Neural progenitor cell (in vitro differentiated cells): Measurements from ENCODE around the gene ARHGAP33. TPM values are rescaled to one million over a fixed set of nuclear protein-coding genes. Genes with fewer than 3 reads are reported as not detected.

ENCODE experiments used
- DNase-seq: peaks from one replicate; pipeline ENCODE4 v3.0.0-alpha.2; 2016; ENCODE audit warnings: low spot score
- H2AFZ ChIP-seq: fragments of 200-600 bp; sonication (generic); replicated peaks from 2 replicates; pipeline ENCODE4 v1.6.1; 2016; ENCODE audit warnings: antibody characterized with exemption
- H3F3A ChIP-seq: fragments of 200-600 bp; sonication (generic); 2 replicates; pipeline ENCODE4 v1.6.1; 2016; ENCODE audit warnings: antibody characterized with exemption, low read depth
- H3K27ac ChIP-seq: fragments of 200-600 bp; sonication (generic); 2 replicates; pipeline ENCODE4 v1.5.1; 2016; ENCODE audit warnings: mild to moderate bottlenecking
- H3K27me3 ChIP-seq: fragments of 200-600 bp; sonication (generic); 2 replicates; pipeline ENCODE4 v1.6.1; 2016; ENCODE audit warnings: mild to moderate bottlenecking, moderate library complexity
- H3K36me3 ChIP-seq: fragments of 200-600 bp; sonication (generic); 2 replicates; pipeline ENCODE4 v1.5.1; 2016
- H3K4me1 ChIP-seq: fragments of 200-600 bp; sonication (generic); 2 replicates; pipeline ENCODE4 v1.6.1; 2016; ENCODE audit warnings: mixed run types
- H3K4me2 ChIP-seq: fragments of 200-600 bp; sonication (generic); 2 replicates; pipeline ENCODE4 v1.6.1; 2016
- H3K4me3 ChIP-seq: fragments of 200-600 bp; sonication (generic); 2 replicates; pipeline ENCODE4 v1.5.1; 2016
- H3K79me2 ChIP-seq: fragments of 200-600 bp; sonication (generic); 2 replicates; pipeline ENCODE4 v1.6.1; 2016; ENCODE audit warnings: low read depth
- H3K9ac ChIP-seq: fragments of 200-600 bp; sonication (generic); 2 replicates; pipeline ENCODE4 v1.6.1; 2016
- H3K9me3 ChIP-seq: fragments of 200-600 bp; sonication (generic); 2 replicates; pipeline ENCODE4 v1.5.1; 2016; ENCODE audit warnings: low read depth
- H4K20me1 ChIP-seq: fragments of 200-600 bp; sonication (generic); 2 replicates; pipeline ENCODE4 v1.6.1; 2016; ENCODE audit warnings: low read depth
- H3K27ac Mint-ChIP-seq: 3 replicates; pipeline ENCODE4 v1.8.0; 2021; ENCODE audit warnings: mixed read lengths
- H3K27me3 Mint-ChIP-seq: 2 replicates; pipeline ENCODE4 v1.8.0; 2022; ENCODE audit warnings: low read depth, mild to moderate bottlenecking, inconsistent platforms, moderate library complexity, mixed read lengths; ENCODE audit not compliant: insufficient read depth
- H3K36me3 Mint-ChIP-seq: 3 replicates; pipeline ENCODE4 v1.8.0; 2021; ENCODE audit warnings: mixed read lengths
- H3K4me1 Mint-ChIP-seq: 3 replicates; pipeline ENCODE4 v1.8.0; 2021; ENCODE audit warnings: mixed read lengths
- H3K4me3 Mint-ChIP-seq: 3 replicates; pipeline ENCODE4 v1.8.0; 2021; ENCODE audit warnings: mild to moderate bottlenecking, moderate library complexity, mixed read lengths
- H3K9me3 Mint-ChIP-seq: 3 replicates; pipeline ENCODE4 v1.8.0; 2020; ENCODE audit warnings: mixed read lengths
- CTCF ChIP-seq: fragments of 200-600 bp; sonication (generic); IDR thresholded peaks from 2 replicates; pipeline ENCODE4 v1.5.1; 2017; ENCODE audit warnings: antibody characterized with exemption, mild to moderate bottlenecking
- EZH2 ChIP-seq: fragments of 200-600 bp; sonication (generic); IDR thresholded peaks from 2 replicates; pipeline ENCODE4 v1.6.1; 2017; ENCODE audit warnings: antibody characterized with exemption, mild to moderate bottlenecking, moderate library complexity
- EZH2phosphoT487 ChIP-seq: fragments of 200-600 bp; sonication (generic); IDR thresholded peaks from 2 replicates; pipeline ENCODE4 v1.6.1; 2017; ENCODE audit warnings: antibody characterized with exemption
- total RNA-seq: library from RNA; depleted of rRNA; stranded (reverse); fragments of >200 nt; gene quantifications from 2 replicates; pipeline ENCODE4 v1.2.3, GENCODE V29; 2015; ENCODE audit warnings: low replicate concordance

Gene ARHGAP33
- total RNA-seq, 1 donor from 2014 or later: 6.5 TPM

DNA sequence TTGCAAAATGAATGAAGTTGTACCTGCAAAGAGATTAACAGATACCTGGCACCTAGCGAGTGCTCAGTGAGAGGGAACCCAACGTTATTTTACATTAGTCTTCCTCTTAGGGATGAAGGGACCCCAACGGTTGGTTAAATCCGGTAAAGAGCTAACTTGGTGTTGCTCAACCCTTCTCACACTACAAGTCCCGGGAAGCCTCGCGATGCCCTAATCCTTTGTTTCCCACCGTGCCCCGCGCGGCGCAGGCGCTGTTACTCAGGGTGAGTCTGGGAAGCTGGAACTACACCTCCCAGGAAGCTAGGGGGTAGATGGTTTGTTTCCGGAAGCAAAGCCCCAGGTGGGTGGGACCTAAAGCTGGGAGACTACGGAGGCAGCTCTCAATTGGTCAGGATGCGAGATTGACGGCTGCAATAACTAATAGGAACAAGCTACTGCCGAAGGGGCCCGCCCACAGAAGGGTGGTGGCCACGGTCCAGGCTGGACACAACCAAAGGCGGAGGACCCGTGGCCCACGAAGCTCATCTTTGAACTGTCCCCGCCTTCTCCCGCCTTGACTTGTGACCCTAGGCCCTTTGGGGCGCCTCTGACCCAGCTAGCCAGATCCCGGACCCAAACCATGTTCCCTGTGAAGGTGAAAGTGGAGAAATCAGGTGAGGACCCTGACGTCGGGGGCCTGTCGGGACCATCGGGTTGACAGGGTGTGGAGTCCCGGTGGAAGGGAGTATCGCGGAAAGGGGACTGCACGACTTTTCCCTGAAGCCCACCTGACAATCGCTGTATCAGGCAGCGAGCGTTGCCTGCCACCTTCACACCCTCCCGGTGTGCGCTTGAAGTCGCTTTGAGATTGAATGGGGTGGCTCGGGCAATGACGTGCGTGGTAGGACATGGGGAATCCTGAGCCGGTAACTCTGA lies 27.0 kb upstream of the ARHGAP33 start, which contains the start of gene LIN37:
TSS of gene LIN37 (plus strand) at position 471 of the 915 bp plus-strand sequence. CDS start at position 620, 149 bp downstream.
- Histone ChIP-seq H3K27me3 (no peaks in the 10 kb centered on the region), H3F3A (peaks cover 14% of the 10 kb centered on the region), H3K27ac (no peak within 1 kb of the TSS), H4K20me1 (no peaks in the 10 kb centered on the region), H3K4me3 (peak within 1 kb of the TSS; percentile 76), H2AFZ (peak within 1 kb of the TSS; percentile 78), H3K4me2 (peak within 1 kb of the TSS; percentile 82), H3K9me3 (no peaks in the 10 kb centered on the region), H3K36me3 (no peaks in the 10 kb centered on the region), H3K9ac (peak within 1 kb of the TSS; percentile 21), H3K4me1 (no peaks in the 10 kb centered on the region), H3K79me2 (peaks cover 13% of the 10 kb centered on the region)
- peak; percentile 99 for DNase-seq
- no peaks in the 10 kb centered on the region for H3K9me3 Mint-ChIP-seq
- peaks cover 3% of the 10 kb centered on the region for H3K36me3 Mint-ChIP-seq
- peaks cover 34% of the 10 kb centered on the region for H3K4me1 Mint-ChIP-seq
- peak within 1 kb of the TSS; percentile 42 for H3K27ac Mint-ChIP-seq
- H3K4me3 Mint-ChIP-seq: peak within 1 kb of the TSS; percentile 96
- TF ChIP-seq EZH2: no peak
- no peak for TF ChIP-seq EZH2phosphoT487
- no peak for TF ChIP-seq CTCF
- H3K27me3 Mint-ChIP-seq: peaks cover 6% of the 10 kb centered on the region

DNA sequence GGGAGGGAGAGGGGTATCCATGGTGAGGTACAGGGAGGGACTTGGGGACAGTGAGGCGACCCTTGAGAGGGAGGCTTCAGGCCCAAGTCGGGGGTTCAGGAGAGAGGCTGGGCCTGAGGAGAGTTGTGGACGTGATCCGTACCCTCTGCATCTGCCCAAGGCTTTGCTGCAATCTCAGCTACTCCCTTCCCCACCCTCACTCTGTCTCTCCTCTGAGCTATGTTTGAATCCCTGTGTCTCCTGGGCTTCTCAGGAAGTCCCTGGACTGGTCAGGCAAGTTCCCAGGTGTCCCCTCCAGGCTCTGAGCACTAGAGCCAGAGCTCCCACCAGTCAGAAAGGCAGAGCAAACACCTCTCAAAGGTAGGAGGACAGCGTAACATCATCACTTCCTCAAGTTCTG lies 25.2 kb upstream of the ARHGAP33 start:
- no peak overlapping the region for H3K27ac Mint-ChIP-seq
- H3K27ac ChIP-seq: no peak overlapping the region
- H3K4me3 ChIP-seq: no peak overlapping the region
- no peaks in the 10 kb centered on the region for H3K36me3 ChIP-seq
- H3K36me3 Mint-ChIP-seq: peaks cover 5% of the 10 kb centered on the region
- H3K4me2 ChIP-seq: no peak overlapping the region
- H3K9ac ChIP-seq: no peak overlapping the region
- no peak overlapping the region for H2AFZ ChIP-seq
- H3K4me1 ChIP-seq: peaks cover under 1% of the 10 kb centered on the region
- H3K9me3 ChIP-seq: no peaks in the 10 kb centered on the region
- H3K27me3 ChIP-seq: peaks cover 8% of the 10 kb centered on the region
- TF ChIP-seq EZH2phosphoT487 (no peak), EZH2 (no peak), CTCF (no peak)
- no peak for DNase-seq
- H4K20me1 ChIP-seq: no peaks in the 10 kb centered on the region
- H3K4me1 Mint-ChIP-seq: peaks cover 26% of the 10 kb centered on the region
- peaks cover 6% of the 10 kb centered on the region for H3F3A ChIP-seq
- H3K27me3 Mint-ChIP-seq: peaks cover 3% of the 10 kb centered on the region
- peaks cover 13% of the 10 kb centered on the region for H3K79me2 ChIP-seq
- no peaks in the 10 kb centered on the region for H3K9me3 Mint-ChIP-seq
- peak overlapping the region; percentile 71 for H3K4me3 Mint-ChIP-seq

GRCh38 chr19:35751839-35752745 lies 23.3 kb upstream of the ARHGAP33 start:
- Histone ChIP-seq H3K27ac (no peak overlapping the region), H3K4me1 (peaks cover 6% of the 10 kb centered on the region), H3F3A (peaks cover 13% of the 10 kb centered on the region), H2AFZ (no peak overlapping the region), H3K9ac (no peak overlapping the region), H3K36me3 (no peaks in the 10 kb centered on the region), H3K27me3 (peaks cover 27% of the 10 kb centered on the region), H3K9me3 (no peaks in the 10 kb centered on the region), H3K4me2 (no peak overlapping the region), H3K79me2 (peaks cover 4% of the 10 kb centered on the region), H4K20me1 (no peaks in the 10 kb centered on the region), H3K4me3 (no peak overlapping the region)
- peaks cover 4% of the 10 kb centered on the region for H3K27me3 Mint-ChIP-seq
- no peak for TF ChIP-seq EZH2phosphoT487
- no peak for TF ChIP-seq CTCF
- no peak for TF ChIP-seq EZH2
- H3K36me3 Mint-ChIP-seq: peaks cover 6% of the 10 kb centered on the region
- no peaks in the 10 kb centered on the region for H3K9me3 Mint-ChIP-seq
- H3K27ac Mint-ChIP-seq: no peak overlapping the region
- no peak for DNase-seq
- H3K4me1 Mint-ChIP-seq: peaks cover 21% of the 10 kb centered on the region
- H3K4me3 Mint-ChIP-seq: no peak overlapping the region
